Activated T-helper 1 cell treated with anti-CD3 and anti-CD28 coated beads, Interleukin-12 subunit alpha, Interleukin-12 subunit beta, Interleukin-2, Interleukin-4 antibody, amounts not matched to agents 30 ng/mL and 10 ng/mL and 1 ng/mL, durations not matched to agents 14 hours and 24 hours and 36 hours (primary cell): ENCODE measurements around the gene CACNA1C. TPM values are rescaled to one million over a fixed set of nuclear protein-coding genes. Genes with fewer than 3 reads are reported as not detected.

Experiments
- DNase-seq: peaks from one replicate; pipeline ENCODE4 v3.0.0; 2021; ENCODE audit warnings: low spot score
- H3K27ac Mint-ChIP-seq: one replicate; pipeline ENCODE4 v1.8.0; 2021; ENCODE audit warnings: mild to moderate bottlenecking, mixed read lengths
- H3K27me3 Mint-ChIP-seq: one replicate; pipeline ENCODE4 v1.8.0; 2022; ENCODE audit warnings: mild to moderate bottlenecking, moderate library complexity, mixed read lengths; ENCODE audit not compliant: insufficient read depth
- H3K36me3 Mint-ChIP-seq: one replicate; pipeline ENCODE4 v1.8.0; 2021; ENCODE audit warnings: low read depth, mixed read lengths
- H3K4me1 Mint-ChIP-seq: one replicate; pipeline ENCODE4 v1.8.0; 2021; ENCODE audit warnings: low read depth, mixed read lengths
- H3K4me3 Mint-ChIP-seq: one replicate; pipeline ENCODE4 v1.8.0; 2021; ENCODE audit warnings: mild to moderate bottlenecking, moderate library complexity, mixed read lengths
- H3K9me3 Mint-ChIP-seq: one replicate; pipeline ENCODE4 v1.8.0; 2021; ENCODE audit warnings: mixed read lengths
- intact Hi-C: fragments of 100-400 bp; cut with micrococcal nuclease; formaldehyde crosslinking; loops from one replicate; pipeline ENCODE4 v1.15.1; 2024
- total RNA-seq: library from RNA; stranded (reverse); gene quantifications from 2 replicates; pipeline ENCODE4 v1.2.3, GENCODE V29; 2022

The CACNA1C gene
- total RNA-seq, 1 donor from 2014 or later: 0.18 TPM

DNA sequence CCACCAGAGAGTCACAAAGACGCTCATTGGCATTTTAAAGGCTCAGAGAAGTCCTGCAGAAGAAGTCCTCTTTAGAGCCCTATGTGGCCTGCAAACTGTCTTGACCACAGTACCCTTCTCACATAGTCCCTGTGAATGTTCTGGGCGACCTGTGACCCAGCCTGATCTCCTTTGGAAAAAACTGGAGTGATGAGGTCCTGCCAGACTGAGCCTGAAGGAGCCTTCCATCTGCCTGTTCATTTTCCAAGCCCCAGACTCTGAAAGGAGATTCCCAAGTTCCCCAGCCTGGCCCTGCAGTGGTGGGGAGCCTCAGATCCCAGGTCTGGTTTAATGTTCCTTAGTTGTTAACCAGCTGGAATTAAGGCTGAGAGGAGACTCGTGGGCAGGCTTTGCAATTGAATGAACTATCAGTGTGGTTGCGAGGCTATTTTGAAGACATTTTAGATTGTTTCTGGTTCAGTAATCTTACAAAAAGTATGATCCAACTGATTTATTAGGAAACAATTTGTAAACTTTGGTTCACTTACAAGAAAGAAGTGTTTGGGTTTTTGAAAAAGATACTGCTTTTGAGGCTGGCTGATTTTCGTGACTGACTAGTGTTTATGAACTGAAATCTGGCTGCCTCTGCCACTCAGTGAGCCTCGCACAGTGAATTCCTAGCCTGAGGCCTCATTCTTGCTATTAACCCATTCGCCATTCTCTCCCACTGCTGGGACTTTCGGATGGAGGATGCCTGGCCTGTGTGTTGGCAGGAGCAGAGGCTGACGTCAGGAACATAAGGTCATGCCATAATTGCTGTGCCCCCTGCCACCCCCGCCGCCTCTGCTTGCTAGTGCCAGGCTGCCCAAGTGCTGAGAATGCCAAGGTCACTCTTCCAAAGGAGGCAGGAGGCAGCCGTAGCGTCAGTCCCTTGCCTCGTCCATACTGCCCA lies 249.0 kb downstream of the CACNA1C start:
- intact Hi-C loops: no loop called here
- Mint-ChIP-seq H3K4me3 (no peak overlapping the region), H3K36me3 (no peaks in the 10 kb centered on the region), H3K4me1 (no peaks in the 10 kb centered on the region), H3K27me3 (peaks cover 7% of the 10 kb centered on the region), H3K9me3 (no peaks in the 10 kb centered on the region), H3K27ac (no peak overlapping the region)
- no peak for DNase-seq

DNA sequence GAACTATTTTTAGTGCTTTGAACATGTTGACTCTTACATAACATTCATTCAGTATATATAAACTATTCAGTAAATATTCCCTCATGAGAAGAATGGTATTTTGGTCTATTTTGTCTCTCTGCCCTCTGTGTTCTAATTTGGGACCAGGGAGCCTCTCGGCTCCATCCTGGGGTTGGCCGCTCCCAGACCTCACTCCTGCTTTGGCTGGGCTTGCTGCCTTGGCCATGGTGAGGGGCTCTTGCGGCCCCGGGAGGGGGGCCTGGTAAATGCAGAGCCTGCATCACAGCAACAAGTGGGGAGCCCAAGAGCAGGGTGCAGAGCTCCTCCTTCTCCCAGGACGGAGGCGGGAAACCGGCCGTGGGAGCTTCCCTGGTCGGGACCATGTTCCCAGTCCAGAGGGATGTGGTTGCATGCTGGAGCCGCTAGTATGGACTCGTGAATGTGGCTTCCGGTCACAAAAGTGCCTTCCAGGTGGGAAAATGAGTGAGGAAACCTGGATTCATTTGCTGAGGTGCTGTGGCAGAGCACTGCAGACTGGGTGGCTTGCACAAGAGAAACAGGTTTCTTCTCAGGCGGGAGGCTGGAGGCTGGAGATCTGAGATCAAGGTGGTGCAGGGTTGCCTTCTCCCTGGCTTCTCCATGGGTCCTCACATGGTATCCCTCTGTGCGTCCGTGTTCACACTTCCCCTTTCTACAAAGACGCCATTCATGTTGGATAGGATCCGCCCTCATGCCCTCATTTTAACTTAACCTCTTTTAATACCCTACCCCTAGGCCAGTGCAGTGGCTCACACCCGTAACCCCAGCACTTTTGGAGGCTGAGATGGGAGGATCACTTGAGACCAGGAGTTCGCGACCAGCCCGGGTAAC lies 250.2 kb downstream of the CACNA1C start:
- Mint-ChIP-seq H3K4me3 (no peak overlapping the region), H3K9me3 (no peaks in the 10 kb centered on the region), H3K27me3 (peaks cover 9% of the 10 kb centered on the region), H3K4me1 (no peaks in the 10 kb centered on the region), H3K36me3 (no peaks in the 10 kb centered on the region), H3K27ac (no peak overlapping the region)
- DNase-seq: no peak
- intact Hi-C loops: no loop called here

DNA sequence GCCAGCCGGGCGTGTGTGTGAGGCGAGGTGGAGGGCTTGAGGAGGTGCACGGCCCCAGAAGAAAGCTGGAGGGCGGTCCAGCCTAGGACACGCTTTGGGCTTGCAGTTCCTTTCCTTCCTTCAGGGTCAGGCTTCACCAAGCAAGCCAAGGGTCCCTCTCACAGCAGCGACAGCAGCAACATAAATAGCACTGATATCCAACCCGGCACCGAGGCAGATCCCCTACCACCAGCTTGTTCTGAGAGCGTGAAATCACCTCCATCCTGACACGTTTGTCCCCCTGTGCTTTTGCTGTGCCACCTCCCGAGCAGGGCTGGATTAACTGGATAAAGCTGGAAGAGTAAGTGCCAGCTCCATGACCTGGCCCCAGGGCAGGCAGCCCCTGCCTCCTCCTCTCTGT lies 251.4 kb downstream of the CACNA1C start:
- Mint-ChIP-seq H3K36me3 (no peaks in the 10 kb centered on the region), H3K27ac (no peak overlapping the region), H3K4me1 (no peaks in the 10 kb centered on the region), H3K9me3 (no peaks in the 10 kb centered on the region), H3K4me3 (no peak overlapping the region), H3K27me3 (peaks cover 11% of the 10 kb centered on the region)
- intact Hi-C loops: no loop called here
- DNase-seq: no peak

DNA sequence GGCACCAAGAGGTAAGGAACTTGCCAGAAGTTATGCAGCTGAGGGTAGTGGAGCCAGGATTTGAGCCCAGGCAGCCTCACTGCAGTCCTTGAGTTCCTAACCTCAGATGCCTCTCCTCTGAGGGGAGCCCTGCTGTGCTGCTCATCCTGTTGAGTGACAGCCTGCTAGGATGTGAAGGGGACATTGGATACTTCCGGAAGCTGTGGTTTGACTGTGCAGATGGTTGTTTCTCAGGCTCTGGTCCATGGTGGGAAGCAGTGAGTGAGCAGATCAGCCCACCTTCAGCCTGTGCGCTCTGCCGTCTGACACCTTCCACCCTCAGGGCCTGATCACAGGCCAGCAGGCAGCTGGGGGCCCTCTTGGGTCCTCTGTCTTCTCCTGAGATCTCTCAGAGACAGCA lies 253.2 kb downstream of the CACNA1C start:
- Mint-ChIP-seq H3K4me3 (no peak overlapping the region), H3K27ac (no peak overlapping the region), H3K27me3 (peaks cover 9% of the 10 kb centered on the region), H3K9me3 (no peaks in the 10 kb centered on the region), H3K36me3 (no peaks in the 10 kb centered on the region), H3K4me1 (no peaks in the 10 kb centered on the region)
- intact Hi-C loops: no loop called here
- no peak for DNase-seq

DNA sequence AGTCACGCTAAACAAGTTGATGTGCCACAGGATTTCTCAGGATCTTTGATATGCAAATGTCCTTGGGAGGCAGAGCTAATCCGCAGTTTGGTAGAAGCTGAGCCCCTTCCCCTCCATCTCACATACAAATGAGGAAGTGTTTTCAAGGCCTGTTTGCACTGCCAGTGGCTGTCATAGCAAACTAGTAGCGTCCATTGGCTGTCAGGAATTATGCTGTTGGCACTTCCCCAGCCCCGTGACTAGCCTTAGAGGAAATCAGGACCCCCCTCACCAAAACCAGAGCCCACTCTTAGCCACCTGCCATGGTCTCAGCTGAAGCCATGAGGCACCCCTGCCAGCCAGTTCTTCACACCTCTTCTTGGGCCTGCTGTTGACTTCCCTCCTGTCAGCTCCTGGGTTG lies 253.9 kb downstream of the CACNA1C start:
- no peaks in the 10 kb centered on the region for H3K36me3 Mint-ChIP-seq
- no peak for DNase-seq
- no peak overlapping the region for H3K27ac Mint-ChIP-seq
- H3K9me3 Mint-ChIP-seq: no peaks in the 10 kb centered on the region
- no peaks in the 10 kb centered on the region for H3K4me1 Mint-ChIP-seq
- H3K27me3 Mint-ChIP-seq: peaks cover 7% of the 10 kb centered on the region
- no peak overlapping the region for H3K4me3 Mint-ChIP-seq
- intact Hi-C loops: no loop called here

DNA sequence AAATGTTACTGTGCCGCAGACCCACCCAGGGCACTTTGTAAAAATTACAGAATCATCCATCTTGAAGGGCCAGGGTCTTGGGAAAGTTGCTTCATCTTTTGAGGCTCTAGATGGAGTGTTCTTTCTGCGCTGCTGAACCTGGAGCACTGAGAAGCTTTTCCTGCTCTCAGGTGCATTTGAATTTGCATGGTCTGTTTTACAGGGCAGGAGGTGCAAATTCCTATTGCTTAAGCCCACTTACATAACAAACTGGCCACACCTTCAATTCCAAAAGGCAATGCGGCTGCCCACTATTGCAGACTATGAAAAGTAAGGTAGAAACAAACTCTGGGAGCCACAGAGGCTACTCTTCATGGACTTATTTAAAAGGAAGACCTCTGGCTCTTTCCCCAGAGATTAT lies 254.8 kb downstream of the CACNA1C start:
- H3K4me1 Mint-ChIP-seq: no peaks in the 10 kb centered on the region
- intact Hi-C loops: no loop called here
- no peak overlapping the region for H3K4me3 Mint-ChIP-seq
- H3K9me3 Mint-ChIP-seq: no peaks in the 10 kb centered on the region
- DNase-seq: no peak
- no peaks in the 10 kb centered on the region for H3K36me3 Mint-ChIP-seq
- H3K27ac Mint-ChIP-seq: no peak overlapping the region
- peaks cover 7% of the 10 kb centered on the region for H3K27me3 Mint-ChIP-seq

DNA sequence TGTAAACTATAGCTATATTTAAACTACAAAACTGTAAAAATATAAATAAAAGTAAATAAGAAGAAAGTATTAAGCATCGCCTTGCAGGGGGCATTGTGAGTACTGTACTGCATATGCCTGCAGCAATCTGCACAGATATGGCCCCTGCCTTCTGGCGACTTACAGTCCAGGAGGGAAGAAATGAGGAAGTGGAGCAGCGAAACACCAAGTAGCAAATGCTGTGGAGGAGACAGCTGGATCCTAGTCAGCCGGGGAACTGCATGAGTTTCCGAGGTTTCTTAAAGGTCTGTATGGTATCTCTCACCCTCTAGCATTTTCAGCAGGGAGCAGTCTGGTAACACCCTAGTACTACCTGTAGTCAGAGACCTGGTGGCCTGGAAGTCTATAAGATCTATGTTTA lies 256.9 kb downstream of the CACNA1C start:
- Mint-ChIP-seq H3K27me3 (peaks cover 11% of the 10 kb centered on the region), H3K36me3 (no peaks in the 10 kb centered on the region), H3K4me3 (no peak overlapping the region), H3K9me3 (no peaks in the 10 kb centered on the region), H3K27ac (no peak overlapping the region), H3K4me1 (no peaks in the 10 kb centered on the region)
- no peak for DNase-seq
- intact Hi-C loops: no loop called here

GRCh38 chr12:2311020-2311778 lies 258.4 kb downstream of the CACNA1C start:
- intact Hi-C loops: no loop called here
- H3K36me3 Mint-ChIP-seq: no peaks in the 10 kb centered on the region
- H3K9me3 Mint-ChIP-seq: no peaks in the 10 kb centered on the region
- no peaks in the 10 kb centered on the region for H3K4me1 Mint-ChIP-seq
- peaks cover 14% of the 10 kb centered on the region for H3K27me3 Mint-ChIP-seq
- no peak overlapping the region for H3K4me3 Mint-ChIP-seq
- H3K27ac Mint-ChIP-seq: no peak overlapping the region
- DNase-seq: no peak

- Mint-ChIP-seq H3K9me3 (no peaks in the 10 kb centered on the region), H3K36me3 (no peaks in the 10 kb centered on the region), H3K27me3 (peaks cover 11% of the 10 kb centered on the region), H3K27ac (no peak overlapping the region), H3K4me3 (no peak overlapping the region), H3K4me1 (no peaks in the 10 kb centered on the region)
- no peak for DNase-seq
- intact Hi-C loops: no loop called here
Measured at GRCh38 chr12:2312175-2312574, 259.4 kb downstream of the CACNA1C start.

- intact Hi-C loops: no loop called here
- DNase-seq: no peak
- H3K27me3 Mint-ChIP-seq: peaks cover 11% of the 10 kb centered on the region
- no peak overlapping the region for H3K4me3 Mint-ChIP-seq
- no peak overlapping the region for H3K27ac Mint-ChIP-seq
- no peaks in the 10 kb centered on the region for H3K9me3 Mint-ChIP-seq
- no peaks in the 10 kb centered on the region for H3K36me3 Mint-ChIP-seq
- H3K4me1 Mint-ChIP-seq: no peaks in the 10 kb centered on the region
Measured at GRCh38 chr12:2312770-2313169, 260.0 kb downstream of the CACNA1C start.

- intact Hi-C loops: no loop called here
- no peak for DNase-seq
- H3K27ac Mint-ChIP-seq: no peak overlapping the region
- H3K9me3 Mint-ChIP-seq: no peaks in the 10 kb centered on the region
- no peaks in the 10 kb centered on the region for H3K36me3 Mint-ChIP-seq
- H3K4me1 Mint-ChIP-seq: no peaks in the 10 kb centered on the region
- peaks cover 8% of the 10 kb centered on the region for H3K27me3 Mint-ChIP-seq
- H3K4me3 Mint-ChIP-seq: no peak overlapping the region
Measured at GRCh38 chr12:2314492-2314891, 261.7 kb downstream of the CACNA1C start.

- no peaks in the 10 kb centered on the region for H3K4me1 Mint-ChIP-seq
- H3K27ac Mint-ChIP-seq: no peak overlapping the region
- H3K4me3 Mint-ChIP-seq: no peak overlapping the region
- DNase-seq: no peak
- peaks cover 11% of the 10 kb centered on the region for H3K27me3 Mint-ChIP-seq
- H3K36me3 Mint-ChIP-seq: no peaks in the 10 kb centered on the region
- no peaks in the 10 kb centered on the region for H3K9me3 Mint-ChIP-seq
- intact Hi-C loops: no loop called here
Measured at GRCh38 chr12:2317772-2318171, 265.0 kb downstream of the CACNA1C start.
